Activated CD4-positive, CD25-positive, alpha-beta regulatory T cell treated with anti-CD3 and anti-CD28 coated beads, Interleukin-2, amount 50 U/mL, for 72 hours (primary cell): ENCODE measurements around the gene AIFM1.
A peak's percentile ranks its signal among the peaks of the same experiment; 100 is the strongest.

Source experiments
- DNase-seq: peaks from one replicate; pipeline ENCODE4 v3.0.0; 2021

AIFM1 gene

DNA sequence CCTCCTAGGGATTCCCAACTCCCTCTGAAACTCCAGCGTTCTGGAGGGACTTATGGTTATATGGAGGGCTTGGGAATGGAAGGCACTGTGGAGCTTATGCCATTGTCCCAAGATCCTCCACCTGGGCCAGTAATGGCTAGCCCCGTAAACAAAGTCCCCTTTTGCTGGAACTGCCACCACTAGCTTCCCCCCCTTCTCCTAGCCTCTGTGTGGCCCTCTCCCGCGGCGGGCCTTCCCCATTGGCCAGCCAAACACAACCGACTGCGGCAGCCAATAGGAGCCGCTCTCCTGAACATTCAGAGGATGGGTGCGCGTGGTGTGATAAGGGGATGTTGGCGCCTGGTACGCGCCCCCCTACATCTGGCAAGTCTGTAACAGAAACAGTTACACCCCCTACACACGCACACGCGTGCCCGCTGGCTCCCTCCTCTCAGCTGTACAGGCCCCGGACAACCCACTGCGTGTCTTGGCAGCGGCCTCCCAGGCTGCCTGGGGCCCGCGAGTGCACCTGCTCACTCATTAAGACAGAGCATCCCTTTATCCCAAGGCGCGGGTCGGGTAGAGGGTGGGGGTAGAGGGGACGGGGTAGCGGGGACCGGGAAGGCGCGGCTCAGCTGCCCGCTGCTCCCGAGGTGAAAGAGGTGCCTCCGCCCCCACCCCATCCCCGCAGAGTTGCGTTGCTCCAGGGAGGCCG is 5.3 kb upstream of the AIFM1 start:
- peak; percentile 59 for DNase-seq

DNA sequence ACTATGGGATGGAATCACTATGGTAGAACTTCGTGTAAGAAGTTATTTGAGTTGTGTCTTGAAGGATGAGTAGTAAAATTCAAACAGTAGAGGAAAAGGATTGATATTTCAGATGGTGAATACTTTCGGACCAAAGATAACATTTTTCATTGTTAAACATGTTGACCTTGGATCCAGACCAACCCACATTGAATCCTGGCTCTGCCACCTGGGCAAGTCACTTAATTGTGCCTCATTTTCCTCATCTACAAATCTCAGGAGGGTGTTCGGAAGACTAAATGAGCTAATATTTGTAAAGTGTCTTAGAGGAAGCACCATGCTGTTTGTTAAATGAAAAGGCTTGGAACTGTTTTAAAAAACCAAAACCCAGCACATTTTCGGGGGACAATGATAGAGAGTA is 1.4 kb upstream of the AIFM1 start:
- DNase-seq: no peak

GRCh38 chrX:130166503-130166777 is 799 bp upstream of the AIFM1 start:
- DNase-seq: no peak

- DNase-seq: no peak
These were observed 399 bp downstream of the AIFM1 start for GRCh38 chrX:130165181-130165702.

DNA sequence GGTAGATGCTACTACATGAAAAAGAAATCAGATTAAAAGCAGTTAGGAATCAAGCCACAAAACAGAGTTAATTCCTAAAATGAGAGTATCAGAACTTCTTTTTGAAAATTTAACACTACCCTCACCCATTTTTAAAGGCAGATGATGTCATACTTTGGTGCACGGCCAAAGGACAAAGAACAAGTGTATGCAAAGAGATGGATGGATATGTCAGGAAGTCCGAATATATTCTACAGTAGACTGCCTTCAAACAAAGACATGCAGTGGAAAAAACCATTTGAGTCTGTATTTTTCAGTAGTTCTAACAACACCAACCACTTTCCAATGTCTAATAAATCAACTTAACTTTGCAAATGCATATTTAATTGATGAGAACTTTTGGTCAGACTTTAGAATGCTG is 2.2 kb downstream of the AIFM1 start:
- DNase-seq: no peak

- DNase-seq: no peak
These were observed 3.4 kb downstream of the AIFM1 start for GRCh38 chrX:130162094-130162735.

- DNase-seq: no peak
These were observed 5.9 kb downstream of the AIFM1 start for GRCh38 chrX:130159776-130160175.

- no peak for DNase-seq
These were observed 7.3 kb downstream of the AIFM1 start for GRCh38 chrX:130158311-130158710.

GRCh38 chrX:130155564-130155963 is 10.1 kb downstream of the AIFM1 start:
- no peak for DNase-seq

- no peak for DNase-seq
These were observed 18.0 kb downstream of the AIFM1 start for GRCh38 chrX:130147631-130148030.

- no peak for DNase-seq
These were observed 20.5 kb downstream of the AIFM1 start for GRCh38 chrX:130145123-130145522.

- DNase-seq: no peak
These were observed 21.1 kb downstream of the AIFM1 start for GRCh38 chrX:130144509-130144908.

DNA sequence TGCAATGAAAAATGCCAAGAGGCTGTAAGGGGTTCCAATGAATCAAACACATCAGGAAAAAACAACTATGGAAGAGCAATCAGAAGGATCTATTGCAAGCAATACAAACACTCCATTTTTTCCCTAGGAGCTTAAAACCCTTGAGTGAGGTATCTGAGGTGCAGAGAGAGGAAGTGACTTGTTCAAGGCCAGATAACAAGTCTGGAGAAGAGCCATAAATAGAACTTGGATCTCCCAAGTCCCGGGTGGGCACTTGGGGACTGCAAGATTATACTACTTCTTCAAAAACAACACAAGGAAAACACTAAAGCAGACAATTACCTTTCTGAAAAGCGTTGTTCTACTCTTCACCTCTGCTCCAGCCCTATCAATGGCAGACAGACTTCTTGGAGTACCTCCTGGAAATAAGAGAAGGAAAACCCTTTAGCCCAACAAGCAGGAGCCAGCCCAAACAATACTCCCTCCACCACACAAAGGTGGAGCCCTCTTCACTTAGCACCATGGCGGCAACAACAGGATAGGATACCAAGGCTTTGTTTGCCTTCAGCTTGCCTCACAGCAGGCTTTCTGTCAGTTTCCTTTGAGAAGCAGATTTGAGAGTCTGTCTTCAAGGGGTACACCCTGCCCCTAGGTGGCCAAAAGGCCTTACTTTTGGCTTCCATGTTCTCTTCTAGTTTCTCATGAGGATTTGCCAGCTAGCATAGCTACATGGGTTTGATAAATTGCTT is 26.0 kb downstream of the AIFM1 start:
- DNase-seq: no peak

DNA sequence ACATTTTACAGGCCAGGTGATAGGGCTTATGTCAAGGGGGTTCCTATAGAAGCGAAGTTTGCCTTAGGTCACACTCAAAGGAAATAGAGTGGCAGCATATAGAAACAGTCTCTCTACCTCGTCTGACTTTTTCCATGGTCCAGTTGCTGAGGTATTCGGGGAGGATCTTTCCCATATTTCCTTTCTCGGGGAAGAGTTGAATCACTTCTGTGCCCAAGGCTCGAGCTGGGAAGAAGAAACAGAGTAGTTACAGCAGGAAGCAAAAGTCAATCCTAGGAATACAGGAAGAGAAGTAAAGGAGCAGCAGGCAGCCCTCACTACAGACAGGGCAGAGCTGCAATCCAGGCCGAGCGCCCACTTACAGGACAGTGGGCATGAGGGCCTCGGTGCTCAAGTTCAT is 28.7 kb downstream of the AIFM1 start:
- no peak for DNase-seq

GRCh38 chrX:130136496-130136895 is 29.1 kb downstream of the AIFM1 start:
- no peak for DNase-seq

DNA sequence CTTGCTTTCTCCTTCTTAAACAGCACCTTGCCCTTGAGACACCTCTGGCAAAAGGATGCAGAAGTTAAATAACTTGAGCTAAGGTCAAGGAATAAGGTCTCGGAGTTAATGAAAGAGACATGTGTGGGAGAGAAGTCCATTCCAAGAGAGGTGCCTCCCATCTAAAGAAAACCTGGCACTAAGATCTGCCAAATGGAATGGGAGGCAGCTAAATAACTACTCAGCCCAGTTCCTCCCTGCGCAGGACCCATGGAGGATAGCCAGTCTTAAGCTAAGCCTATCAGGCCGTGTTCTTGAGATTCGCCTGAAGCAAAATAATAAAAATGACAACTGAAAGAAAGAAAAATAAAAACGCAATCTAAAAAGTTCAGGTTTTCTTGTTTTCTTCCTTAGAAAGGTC is 34.7 kb downstream of the AIFM1 start:
- no peak for DNase-seq

DNA sequence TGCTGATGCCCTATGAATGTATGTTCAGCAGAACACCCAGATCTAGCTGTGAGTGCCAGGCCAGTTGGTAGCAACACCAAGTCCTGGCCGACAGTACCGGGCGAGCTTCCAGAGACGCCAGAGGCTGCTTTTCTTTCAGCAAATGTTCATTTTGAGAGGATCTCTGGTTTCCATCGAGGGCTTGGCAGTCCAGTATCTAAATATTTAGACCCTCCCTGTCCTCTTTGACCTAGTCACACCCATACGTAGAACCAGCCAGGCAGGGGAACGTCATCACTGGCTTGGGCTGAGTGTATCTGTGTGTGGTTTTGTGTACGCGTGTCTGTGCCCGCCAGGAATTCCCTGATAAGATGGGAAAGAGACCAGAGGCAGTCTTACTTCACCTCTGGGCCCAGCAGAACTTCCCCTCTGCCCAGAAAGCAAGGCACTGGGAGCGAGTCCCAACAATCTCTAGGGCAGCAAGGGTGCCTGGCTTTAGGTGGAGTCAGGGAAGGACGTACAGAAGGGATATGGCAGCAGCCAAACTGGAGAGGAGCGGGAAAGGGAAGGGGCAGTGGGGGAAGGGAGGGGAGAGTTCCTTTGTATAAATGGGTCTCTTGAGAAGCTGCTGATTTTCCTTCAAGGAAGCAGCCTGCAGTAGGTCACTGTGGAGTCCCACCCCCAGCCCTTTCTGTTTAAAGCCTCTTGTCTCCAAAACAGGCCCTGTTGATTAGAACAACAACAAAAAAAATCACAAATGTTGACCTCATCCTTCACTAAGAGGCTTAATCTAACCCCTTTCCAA is 40.4 kb downstream of the AIFM1 start:
- DNase-seq: no peak

GRCh38 chrX:130124577-130124976 is 41.1 kb downstream of the AIFM1 start:
- no peak for DNase-seq

GRCh38 chrX:130121505-130121800 is 44.2 kb downstream of the AIFM1 start:
- DNase-seq: no peak

- peak; percentile 63 for DNase-seq
These were observed 44.7 kb downstream of the AIFM1 start for GRCh38 chrX:130120746-130121504.

DNA sequence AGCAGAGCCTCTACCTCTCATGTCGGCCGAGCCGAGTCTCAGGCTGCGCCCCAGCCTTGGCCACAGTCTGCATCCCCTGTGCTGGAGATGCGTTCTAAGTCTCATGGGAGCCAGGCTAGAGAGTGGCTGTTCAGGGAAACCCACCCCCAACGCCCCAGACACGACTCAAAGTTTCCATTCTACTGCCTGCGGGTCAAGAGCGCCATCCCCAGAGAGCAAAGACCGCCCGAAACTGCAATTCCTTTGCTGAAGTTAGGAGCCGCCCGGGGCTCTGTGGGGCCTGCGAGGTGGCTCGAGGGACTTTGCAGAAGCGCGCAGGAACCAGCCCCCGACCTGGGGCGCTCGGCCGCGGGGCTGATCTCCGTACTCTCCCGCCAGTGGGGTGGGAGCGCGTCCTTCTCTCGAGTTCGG is 45.3 kb downstream of the AIFM1 start:
- no peak for DNase-seq

GRCh38 chrX:130119312-130119898 is 46.2 kb downstream of the AIFM1 start:
- no peak for DNase-seq
